GM12873 (cell line): Measurements from ENCODE around the gene PIP4P1.
A peak's percentile ranks its signal among the peaks of the same experiment; 100 is the strongest.

Experiments used
- TF ChIP-seq, protein P1 (sequence below): IDR thresholded peaks from 2 replicates; pipeline ENCODE4 v1.5.1; 2012; ENCODE audit warnings: low read depth, mild to moderate bottlenecking, moderate library complexity, low read length, control low read depth; ENCODE audit not compliant: insufficient read depth; ENCODE audit errors: missing control alignments

Gene PIP4P1

GRCh38 chr14:20427231-20428009, 33.8 kb downstream of the PIP4P1 start:
- TF ChIP-seq, protein P1, sequence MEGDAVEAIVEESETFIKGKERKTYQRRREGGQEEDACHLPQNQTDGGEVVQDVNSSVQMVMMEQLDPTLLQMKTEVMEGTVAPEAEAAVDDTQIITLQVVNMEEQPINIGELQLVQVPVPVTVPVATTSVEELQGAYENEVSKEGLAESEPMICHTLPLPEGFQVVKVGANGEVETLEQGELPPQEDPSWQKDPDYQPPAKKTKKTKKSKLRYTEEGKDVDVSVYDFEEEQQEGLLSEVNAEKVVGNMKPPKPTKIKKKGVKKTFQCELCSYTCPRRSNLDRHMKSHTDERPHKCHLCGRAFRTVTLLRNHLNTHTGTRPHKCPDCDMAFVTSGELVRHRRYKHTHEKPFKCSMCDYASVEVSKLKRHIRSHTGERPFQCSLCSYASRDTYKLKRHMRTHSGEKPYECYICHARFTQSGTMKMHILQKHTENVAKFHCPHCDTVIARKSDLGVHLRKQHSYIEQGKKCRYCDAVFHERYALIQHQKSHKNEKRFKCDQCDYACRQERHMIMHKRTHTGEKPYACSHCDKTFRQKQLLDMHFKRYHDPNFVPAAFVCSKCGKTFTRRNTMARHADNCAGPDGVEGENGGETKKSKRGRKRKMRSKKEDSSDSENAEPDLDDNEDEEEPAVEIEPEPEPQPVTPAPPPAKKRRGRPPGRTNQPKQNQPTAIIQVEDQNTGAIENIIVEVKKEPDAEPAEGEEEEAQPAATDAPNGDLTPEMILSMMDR = no peak

DNA sequence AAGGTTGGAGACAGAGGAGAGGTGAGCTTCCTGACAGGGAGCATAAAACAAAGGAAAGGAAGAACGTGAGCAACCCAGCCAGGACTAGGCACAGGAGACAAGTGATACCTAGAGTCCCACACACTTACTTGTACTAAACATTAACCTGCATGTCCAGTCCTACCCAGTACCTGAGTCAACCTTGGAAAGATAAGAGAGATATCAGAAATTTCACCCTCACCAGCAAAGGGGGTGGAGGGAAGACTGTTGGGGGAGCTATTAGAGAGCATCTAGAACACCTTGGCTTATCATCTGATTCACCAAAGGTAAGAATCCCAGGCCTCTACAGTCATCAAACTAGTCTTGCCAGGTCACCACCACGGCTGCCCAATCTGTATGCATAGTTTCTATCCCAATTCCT, 36.4 kb downstream of the PIP4P1 start:
- TF ChIP-seq, protein P1 = no peak

DNA sequence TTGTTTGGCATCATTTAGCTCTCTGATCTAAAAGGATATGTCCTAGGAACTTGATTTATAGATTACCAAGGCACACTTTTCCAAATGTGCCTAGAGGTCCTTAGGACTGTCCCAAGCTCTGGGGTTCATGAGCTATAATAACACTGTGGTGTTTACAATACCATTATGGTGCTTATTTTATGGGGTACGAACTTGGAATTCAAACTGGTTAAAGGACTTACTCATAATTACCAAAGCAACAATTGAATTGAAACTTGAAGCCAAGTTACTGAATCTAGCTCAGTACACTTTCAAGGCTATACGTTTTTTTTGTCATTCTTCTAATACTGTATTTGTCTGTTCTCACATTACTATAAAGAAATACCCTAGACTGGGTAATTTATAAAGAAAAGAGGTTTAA, 38.3 kb downstream of the PIP4P1 start:
- TF ChIP-seq, protein P1 = no peak

DNA sequence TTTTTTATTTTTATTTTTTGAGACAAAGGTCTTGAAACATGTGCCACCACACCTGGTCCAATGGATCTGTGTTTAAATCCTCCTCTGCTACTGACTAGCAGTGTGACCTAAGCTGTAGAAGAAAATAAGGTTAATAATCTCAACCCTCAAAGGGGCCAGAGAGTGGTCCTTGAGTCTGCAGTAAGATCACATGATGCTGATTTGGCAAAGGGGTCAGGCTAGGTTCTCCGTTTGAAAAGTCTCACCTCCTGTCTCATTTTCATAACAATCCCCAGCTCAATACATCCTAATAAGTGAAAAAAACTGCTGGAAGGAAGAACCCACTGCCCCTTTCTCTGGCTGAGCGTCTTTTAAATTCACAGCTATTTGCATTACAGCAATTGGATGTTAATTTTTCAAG, 40.0 kb downstream of the PIP4P1 start:
- TF ChIP-seq, protein P1 = no peak

- TF ChIP-seq, protein P1 = peak; percentile 16
Measured at GRCh38 chr14:20419419-20419818, 41.8 kb downstream of the PIP4P1 start.

GRCh38 chr14:20418501-20418909, 42.7 kb downstream of the PIP4P1 start:
- TF ChIP-seq, protein P1 = no peak

DNA sequence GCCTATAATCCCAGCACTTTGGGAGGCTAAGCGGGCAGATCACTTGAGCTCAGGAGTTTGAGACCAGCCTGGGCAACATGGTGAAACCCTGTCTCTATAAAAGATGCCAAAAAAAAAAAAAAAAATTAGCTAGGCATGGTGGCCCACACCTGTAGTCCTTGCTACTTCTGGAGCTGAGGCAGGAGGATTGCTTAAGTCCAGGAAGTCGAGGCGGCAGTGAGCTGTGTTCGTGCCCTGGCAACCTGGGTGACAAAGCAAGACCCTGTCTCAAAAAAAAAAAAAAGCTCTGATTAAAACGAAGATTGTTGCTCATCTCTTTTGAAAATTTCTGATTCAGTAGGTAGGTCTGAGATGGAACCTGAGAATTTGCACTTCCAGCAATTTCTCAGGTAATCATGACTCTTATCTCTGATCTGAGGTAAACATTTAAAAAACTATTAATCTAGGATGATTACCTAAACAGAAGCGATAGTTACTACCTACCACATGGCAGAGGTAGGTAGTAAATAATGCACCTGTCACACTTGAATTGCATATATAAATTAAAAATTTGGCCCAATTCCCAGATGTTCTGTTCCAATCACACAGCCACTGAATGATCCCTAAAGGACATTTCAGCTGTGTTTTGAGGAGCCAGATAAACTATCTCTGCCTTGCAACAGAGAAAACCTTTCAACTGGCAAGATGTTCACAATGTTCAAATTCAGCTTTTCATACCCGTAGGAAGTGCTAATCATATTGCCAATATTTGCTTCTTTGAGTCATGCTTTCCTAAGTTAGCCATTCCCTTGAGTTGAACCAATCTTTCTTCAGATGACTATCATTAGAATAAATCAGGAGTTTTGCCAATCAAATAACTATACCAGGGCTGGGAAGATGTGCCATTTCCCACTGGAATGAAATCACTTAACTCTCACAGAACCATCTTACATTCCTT, 43.7 kb downstream of the PIP4P1 start:
- TF ChIP-seq, protein P1 = no peak
